ENCODE results near the gene SLC6A5. TPM values are rescaled to one million over a fixed set of nuclear protein-coding genes. Genes with fewer than 3 reads are reported as not detected.

The SLC6A5 gene
- total RNA-seq, 1 experiment from 2014 or later, result not detected

- Histone ChIP-seq H4K20me1 (ENCODE audit: insufficient read depth) (no peaks in the 10 kb centered on the region), H2AFZ (ENCODE audit: low read depth, low read length, poor library complexity, severe bottlenecking) (no peak overlapping the region), H3K4me3 (replicated peaks in 1 of 2; ENCODE audit: low read depth in 1 of 2, low read length in 2 of 2) (no peak overlapping the region), H3K4me2 (ENCODE audit: low read length) (no peak overlapping the region), H3K36me3 (ENCODE audit: control insufficient read depth in 1 of 2, insufficient read depth in 2 of 2, low read length in 2 of 2) (no peaks in the 10 kb centered on the region), H3K9me2 (ENCODE audit: insufficient read depth) (no peaks in the 10 kb centered on the region), H3K4me1 (ENCODE audit: control insufficient read depth in 1 of 2, insufficient read depth in 2 of 2, low read length in 2 of 2) (no peaks in the 10 kb centered on the region), H3K27ac (ENCODE audit: low read depth, low read length) (no peak overlapping the region), H3K9ac (ENCODE audit: low read length) (no peak overlapping the region), H3K27me3 (ENCODE audit: insufficient read depth, low read length) (peaks cover 45% of the 10 kb centered on the region; the same call in 1 of the 2 replicates), H3K9me3 (ENCODE audit: control insufficient read depth in 1 of 2, insufficient read depth in 1 of 2, low read depth in 1 of 2, low read length in 2 of 2) (no peaks in the 10 kb centered on the region), H3K79me2 (ENCODE audit: insufficient read depth, low read length) (no peaks in the 10 kb centered on the region)
- ChIA-PET POLR2A (no interaction called here), CTCF (no interaction called here), RAD21 (ENCODE audit: low non-redundant PET in 1 of 2, low total read pairs in 2 of 2, uncharacterized antibody in 2 of 2, unreplicated experiment in 2 of 2) (no interaction called here)
- no peak for DNase-seq (ENCODE audit: low read depth, low spot score)
- ATAC-seq, result no peak
- intact Hi-C loops (cut with micrococcal nuclease), result no loop called here
- TF ChIP-seq JUND (IDR thresholded peaks at IDR 0.05) (no peak), ZFX (IDR thresholded peaks at IDR 0.05) (no peak), TCF7L2 (IDR thresholded peaks at IDR 0.05; ENCODE audit: borderline replicate concordance, extremely low read depth, insufficient read depth, insufficient read length) (no peak), POLR2A (IDR thresholded peaks at IDR 0.05; ENCODE audit: borderline replicate concordance, extremely low read depth, insufficient read depth, insufficient read length) (no peak), ZBTB33 (IDR thresholded peaks at IDR 0.05; ENCODE audit: extremely low read depth, insufficient replicate concordance, low read length) (no peak), CBX3 (IDR thresholded peaks at IDR 0.05; ENCODE audit: low read depth) (no peak), EGR1 (IDR thresholded peaks at IDR 0.05; ENCODE audit: low read depth) (no peak), YY1 (IDR thresholded peaks at IDR 0.05; ENCODE audit: extremely low read depth, insufficient replicate concordance, low read depth, low read length) (no peak), RAD21 (IDR thresholded peaks at IDR 0.05; ENCODE audit: low read depth) (no peak), ATF3 (IDR thresholded peaks at IDR 0.05) (no peak)
- no TSS peak for BruUV-seq (replicated peaks)
Measured at GRCh38 chr11:20620988-20621387, 21.6 kb downstream of the SLC6A5 start.

Data from HCT116 (cell line).